Upper lobe of right lung (tissue), 1 donor: ENCODE results near the gene HINT1. TPM values are rescaled to one million over a fixed set of nuclear protein-coding genes. Genes with fewer than 3 reads are reported as not detected.

Experiments used
- ATAC-seq: fragments of 200-7000 bp; cut with Tn5 transposase; one replicate; pipeline ENCODE4 v1.9.1; 2020; ENCODE audit warnings: mild to moderate bottlenecking, moderate library complexity
- DNase-seq: peaks from one replicate; pipeline ENCODE4 v3.0.0-alpha.2; 2020
- H3K27ac ChIP-seq: fragments of 200-600 bp; one replicate; pipeline ENCODE4 v1.8.0; 2022
- H3K27me3 ChIP-seq: fragments of 200-600 bp; one replicate; pipeline ENCODE4 v1.8.0; 2022; ENCODE audit warnings: mild to moderate bottlenecking
- H3K36me3 ChIP-seq: fragments of 200-600 bp; one replicate; pipeline ENCODE4 v1.8.0; 2022
- H3K4me1 ChIP-seq: fragments of 200-600 bp; one replicate; pipeline ENCODE4 v1.8.0; 2022
- H3K4me3 ChIP-seq: fragments of 200-600 bp; one replicate; pipeline ENCODE4 v1.8.0; 2022; ENCODE audit warnings: mild to moderate bottlenecking
- H3K9me3 ChIP-seq: fragments of 200-600 bp; one replicate; pipeline ENCODE4 v1.8.0; 2022
- CTCF ChIP-seq: fragments of 200-600 bp; IDR thresholded peaks from one replicate; pipeline ENCODE4 v1.8.0; 2022; ENCODE audit warnings: antibody characterized with exemption
- intact Hi-C: fragments of 100-400 bp; cut with DNase I; formaldehyde crosslinking; loops from one replicate; pipeline ENCODE4 v1.11.0; 2022
- total RNA-seq: library from RNA; stranded (reverse); fragmentation: NEBNext Ultra II Directional; extraction: Animal tissue kit (Norgen Biotek cat#: 25700); gene quantifications from one replicate; pipeline ENCODE4 v1.2.1, GENCODE V29; 2021
- donor health status: DM: no; HTN: yes; CAD: no; lungs with severe emphysema.

The HINT1 gene
- total RNA-seq, 1 donor from 2014 or later = 147 TPM

GRCh38 chr5:131209506-131210150, 44.6 kb upstream of the HINT1 start:
- Histone ChIP-seq H3K27ac (no peak overlapping the region), H3K36me3 (no peaks in the 10 kb centered on the region), H3K4me3 (no peak overlapping the region), H3K4me1 (peaks cover 7% of the 10 kb centered on the region), H3K27me3 (no peaks in the 10 kb centered on the region), H3K9me3 (no peaks in the 10 kb centered on the region)
- no peak for DNase-seq
- TF ChIP-seq CTCF = no peak
- intact Hi-C loops = no loop called here
- ATAC-seq = peak; percentile 75

- no peaks in the 10 kb centered on the region for H3K9me3 ChIP-seq
- no peak for TF ChIP-seq CTCF
- peaks cover 7% of the 10 kb centered on the region for H3K4me1 ChIP-seq
- no peak overlapping the region for H3K4me3 ChIP-seq
- DNase-seq (no peak), ATAC-seq (no peak)
- no peak overlapping the region for H3K27ac ChIP-seq
- H3K27me3 ChIP-seq = no peaks in the 10 kb centered on the region
- H3K36me3 ChIP-seq = no peaks in the 10 kb centered on the region
- intact Hi-C loops = no loop called here
These were observed 44.1 kb upstream of the HINT1 start for GRCh38 chr5:131209175-131209505.

- Histone ChIP-seq H3K4me1 (peaks cover 7% of the 10 kb centered on the region), H3K9me3 (no peaks in the 10 kb centered on the region), H3K27ac (no peak overlapping the region), H3K4me3 (no peak overlapping the region), H3K36me3 (no peaks in the 10 kb centered on the region), H3K27me3 (no peaks in the 10 kb centered on the region)
- ATAC-seq = no peak
- no peak for TF ChIP-seq CTCF
- no peak for DNase-seq
- intact Hi-C loops = no loop called here
These were observed 41.7 kb upstream of the HINT1 start for GRCh38 chr5:131206772-131207171.

GRCh38 chr5:131206061-131206460, 41.0 kb upstream of the HINT1 start:
- H3K36me3 ChIP-seq = no peaks in the 10 kb centered on the region
- H3K9me3 ChIP-seq = no peaks in the 10 kb centered on the region
- intact Hi-C loops = no loop called here
- H3K4me3 ChIP-seq = no peak overlapping the region
- TF ChIP-seq CTCF = no peak
- DNase-seq = no peak
- H3K4me1 ChIP-seq = peaks cover 7% of the 10 kb centered on the region
- no peak overlapping the region for H3K27ac ChIP-seq
- no peak for ATAC-seq
- no peaks in the 10 kb centered on the region for H3K27me3 ChIP-seq

GRCh38 chr5:131204964-131205363, 39.9 kb upstream of the HINT1 start:
- no peak for TF ChIP-seq CTCF
- no peak for ATAC-seq
- Histone ChIP-seq H3K4me1 (peaks cover 5% of the 10 kb centered on the region), H3K4me3 (no peak overlapping the region), H3K27me3 (no peaks in the 10 kb centered on the region), H3K9me3 (no peaks in the 10 kb centered on the region), H3K36me3 (no peaks in the 10 kb centered on the region), H3K27ac (no peak overlapping the region)
- no peak for DNase-seq
- intact Hi-C loops = no loop called here

- DNase-seq = no peak
- H3K9me3 ChIP-seq = no peaks in the 10 kb centered on the region
These were observed 35.5 kb upstream of the HINT1 start for GRCh38 chr5:131200560-131200959.

More at GRCh38 chr5:131200560-131200959, 35.5 kb upstream of the HINT1 start:
- TF ChIP-seq CTCF = no peak
- Histone ChIP-seq H3K36me3 (no peaks in the 10 kb centered on the region), H3K4me1 (no peaks in the 10 kb centered on the region), H3K27me3 (no peaks in the 10 kb centered on the region), H3K27ac (no peak overlapping the region), H3K4me3 (no peak overlapping the region)
- no peak for ATAC-seq
- intact Hi-C loops = no loop called here
